Panc1 (cell line): Measurements from ENCODE around the gene TAAR6. TPM values are rescaled to one million over a fixed set of nuclear protein-coding genes. Genes with fewer than 3 reads are reported as not detected.
"Not testable (repeated sequence)": the region's sequence is repeated elsewhere in the genome, so short reads cannot be mapped to it uniquely, and the experiment has no call there.

Experiments used
- ATAC-seq: fragments of 200-7000 bp; cut with Tn5 transposase; 2 replicates; pipeline ENCODE4 v1.9.1; 2020; ENCODE audit warnings: mild to moderate bottlenecking, moderate library complexity
- BruUV-seq: library from RNA; stranded (reverse); fragments of 400-500 nt; replicated peaks from 2 replicates; lab custom pipeline; 2021; lab: Mats Ljungman, UMichigan
- CTCF ChIA-PET: fragments of 300-600 bp; sonication (Branson Sonifier 250); formaldehyde crosslinking; loops from one replicate; lab custom pipeline; 2022; ENCODE audit warnings: antibody characterized with exemption; lab: Charles Lee
- POLR2A ChIA-PET: fragments of 300-600 bp; sonication (Branson Sonifier 250); formaldehyde crosslinking; loops from one replicate; lab custom pipeline; 2022; ENCODE audit warnings: antibody characterized with exemption; lab: Charles Lee
- DNase-seq: peaks from one replicate; pipeline ENCODE4 v3.0.0-alpha.2; 2010; ENCODE audit warnings: low read depth, low spot score
- H3K27ac ChIP-seq: 2 replicates; pipeline ENCODE4 v1.5.1; 2011; ENCODE audit warnings: mild to moderate bottlenecking, low read length, inconsistent platforms
- H3K27me3 ChIP-seq: fragments of 200-500 bp; sonication (Bioruptor generic); 2 replicates; pipeline ENCODE4 v1.6.0; 2014; ENCODE audit warnings: low read length, inconsistent platforms; ENCODE audit not compliant: control insufficient read depth, insufficient read depth
- H3K36me3 ChIP-seq: fragments of 200-500 bp; sonication (Bioruptor generic); 2 replicates; pipeline ENCODE4 v1.5.1; 2014; ENCODE audit warnings: inconsistent platforms, mild to moderate bottlenecking, low read length, moderate library complexity; ENCODE audit not compliant: control insufficient read depth, insufficient read depth
- H3K4me1 ChIP-seq: 2 replicates; pipeline ENCODE4 v1.5.1; 2011; ENCODE audit warnings: inconsistent platforms, mild to moderate bottlenecking, low read length, moderate library complexity; ENCODE audit not compliant: control insufficient read depth, insufficient read depth
- H3K4me3 ChIP-seq, 2 experiments: 2 replicates each; pipeline ENCODE4 v1.5.1; 2011 to 2012; ENCODE audit warnings: low read depth in 2 of 2, low read length in 2 of 2, mild to moderate bottlenecking in 2 of 2, inconsistent platforms in 1 of 2, moderate library complexity in 1 of 2
- H3K9me3 ChIP-seq: fragments of 200-500 bp; sonication (Bioruptor generic); 2 replicates; pipeline ENCODE4 v1.5.1; 2014; ENCODE audit warnings: low read depth, mild to moderate bottlenecking, inconsistent platforms, low read length, moderate library complexity; ENCODE audit not compliant: control insufficient read depth, insufficient read depth
- POLR2AphosphoS5 ChIP-seq: IDR thresholded peaks from 2 replicates; pipeline ENCODE4 v1.6.1; 2012; ENCODE audit warnings: mild to moderate bottlenecking, low read depth, low read length, moderate library complexity
- SIN3A ChIP-seq: IDR thresholded peaks from 2 replicates; pipeline ENCODE4 v1.6.1; 2012; ENCODE audit warnings: low read depth, mild to moderate bottlenecking, low read length, moderate library complexity, borderline replicate concordance; ENCODE audit not compliant: insufficient read depth
- TCF7L2 ChIP-seq: IDR thresholded peaks from 2 replicates; pipeline ENCODE4 v1.6.1; 2011; ENCODE audit warnings: mild to moderate bottlenecking, low read depth, low read length, inconsistent platforms
- in situ Hi-C: cut with HindIII; loops from 2 replicates; pipeline ENCODE4 v1.10.0; 2016; ENCODE audit warnings: low sequenced_read_pairs, low pct_unique_long_range_greater_than_20kb
- intact Hi-C: fragments of 100-400 bp; cut with micrococcal nuclease; formaldehyde crosslinking; loops from one replicate; pipeline ENCODE4 v1.10.0; 2022; ENCODE audit not compliant: unreplicated experiment
- total RNA-seq: library from RNA; stranded (reverse); gene quantifications from one replicate; pipeline ENCODE4 v1.2.1, GENCODE V29; 2021; ENCODE audit not compliant: unreplicated experiment
- TF ChIP-seq, protein P1 (sequence below), 2 experiments: IDR thresholded peaks; 2 replicates each; pipeline ENCODE4 v1.6.1; 2011 to 2012; ENCODE audit warnings: low read depth in 2 of 2, control low read depth in 1 of 2, low read length in 1 of 2, mild to moderate bottlenecking in 1 of 2, moderate library complexity in 1 of 2; ENCODE audit not compliant: insufficient read depth in 1 of 2
- TF ChIP-seq, protein P2 (sequence below): fragments of 450-650 bp; IDR thresholded peaks from 2 replicates; pipeline ENCODE4 v1.5.1; 2017; ENCODE audit warnings: mild to moderate bottlenecking

Gene TAAR6
- total RNA-seq, 1 experiment from 2014 or later = not detected

DNA sequence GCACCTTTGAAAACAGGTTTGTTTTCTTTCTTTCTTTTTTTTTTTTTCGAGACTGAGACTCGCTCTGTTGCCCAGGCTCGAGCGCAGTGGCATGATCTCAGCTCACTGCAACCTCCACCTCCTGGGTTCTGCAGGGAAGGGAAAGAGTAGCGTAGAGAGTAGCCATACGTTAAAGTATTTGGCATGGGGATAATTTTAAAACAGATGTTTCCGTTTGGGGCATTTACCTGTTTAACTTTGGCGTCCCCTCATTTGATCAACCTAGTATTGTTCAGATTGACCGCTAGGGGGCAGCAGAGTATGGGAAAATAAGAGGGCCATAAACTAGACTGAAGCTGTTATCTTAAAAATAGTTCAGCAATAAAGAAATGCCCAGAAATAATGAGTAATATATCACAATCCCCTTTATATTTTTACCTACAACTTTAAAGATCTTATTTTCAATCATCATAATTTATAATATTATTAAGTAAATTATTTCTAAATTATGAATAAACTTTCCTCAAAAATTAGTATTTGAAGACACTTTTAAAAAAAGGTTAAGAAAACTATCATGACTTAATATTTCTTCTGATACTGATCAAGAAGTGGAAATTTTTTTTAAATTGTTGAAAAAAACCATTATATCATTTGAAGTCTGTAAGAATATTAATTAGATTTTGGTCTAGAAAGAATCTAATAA lies 39.7 kb upstream of the TAAR6 start:
- no TSS peak for BruUV-seq
- H3K4me1 ChIP-seq = peaks cover 10% of the 10 kb centered on the region
- intact Hi-C loops = loop anchor here (5.0 to 10.0 kb wide), 4 partner anchors 134 to 267 kb away; partner anchors contain the start of genes SLC18B1 and VNN1
- no peaks in the 10 kb centered on the region for H3K36me3 ChIP-seq
- TF ChIP-seq SIN3A (no peak), TCF7L2 (no peak), POLR2AphosphoS5 (no peak)
- TF ChIP-seq, protein P1, sequence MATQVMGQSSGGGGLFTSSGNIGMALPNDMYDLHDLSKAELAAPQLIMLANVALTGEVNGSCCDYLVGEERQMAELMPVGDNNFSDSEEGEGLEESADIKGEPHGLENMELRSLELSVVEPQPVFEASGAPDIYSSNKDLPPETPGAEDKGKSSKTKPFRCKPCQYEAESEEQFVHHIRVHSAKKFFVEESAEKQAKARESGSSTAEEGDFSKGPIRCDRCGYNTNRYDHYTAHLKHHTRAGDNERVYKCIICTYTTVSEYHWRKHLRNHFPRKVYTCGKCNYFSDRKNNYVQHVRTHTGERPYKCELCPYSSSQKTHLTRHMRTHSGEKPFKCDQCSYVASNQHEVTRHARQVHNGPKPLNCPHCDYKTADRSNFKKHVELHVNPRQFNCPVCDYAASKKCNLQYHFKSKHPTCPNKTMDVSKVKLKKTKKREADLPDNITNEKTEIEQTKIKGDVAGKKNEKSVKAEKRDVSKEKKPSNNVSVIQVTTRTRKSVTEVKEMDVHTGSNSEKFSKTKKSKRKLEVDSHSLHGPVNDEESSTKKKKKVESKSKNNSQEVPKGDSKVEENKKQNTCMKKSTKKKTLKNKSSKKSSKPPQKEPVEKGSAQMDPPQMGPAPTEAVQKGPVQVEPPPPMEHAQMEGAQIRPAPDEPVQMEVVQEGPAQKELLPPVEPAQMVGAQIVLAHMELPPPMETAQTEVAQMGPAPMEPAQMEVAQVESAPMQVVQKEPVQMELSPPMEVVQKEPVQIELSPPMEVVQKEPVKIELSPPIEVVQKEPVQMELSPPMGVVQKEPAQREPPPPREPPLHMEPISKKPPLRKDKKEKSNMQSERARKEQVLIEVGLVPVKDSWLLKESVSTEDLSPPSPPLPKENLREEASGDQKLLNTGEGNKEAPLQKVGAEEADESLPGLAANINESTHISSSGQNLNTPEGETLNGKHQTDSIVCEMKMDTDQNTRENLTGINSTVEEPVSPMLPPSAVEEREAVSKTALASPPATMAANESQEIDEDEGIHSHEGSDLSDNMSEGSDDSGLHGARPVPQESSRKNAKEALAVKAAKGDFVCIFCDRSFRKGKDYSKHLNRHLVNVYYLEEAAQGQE (IDR thresholded peaks at IDR 0.05; ENCODE audit: insufficient read depth in 1 of 2, low read depth in 2 of 2, low read length in 1 of 2) = no peak
- TF ChIP-seq, protein P2, sequence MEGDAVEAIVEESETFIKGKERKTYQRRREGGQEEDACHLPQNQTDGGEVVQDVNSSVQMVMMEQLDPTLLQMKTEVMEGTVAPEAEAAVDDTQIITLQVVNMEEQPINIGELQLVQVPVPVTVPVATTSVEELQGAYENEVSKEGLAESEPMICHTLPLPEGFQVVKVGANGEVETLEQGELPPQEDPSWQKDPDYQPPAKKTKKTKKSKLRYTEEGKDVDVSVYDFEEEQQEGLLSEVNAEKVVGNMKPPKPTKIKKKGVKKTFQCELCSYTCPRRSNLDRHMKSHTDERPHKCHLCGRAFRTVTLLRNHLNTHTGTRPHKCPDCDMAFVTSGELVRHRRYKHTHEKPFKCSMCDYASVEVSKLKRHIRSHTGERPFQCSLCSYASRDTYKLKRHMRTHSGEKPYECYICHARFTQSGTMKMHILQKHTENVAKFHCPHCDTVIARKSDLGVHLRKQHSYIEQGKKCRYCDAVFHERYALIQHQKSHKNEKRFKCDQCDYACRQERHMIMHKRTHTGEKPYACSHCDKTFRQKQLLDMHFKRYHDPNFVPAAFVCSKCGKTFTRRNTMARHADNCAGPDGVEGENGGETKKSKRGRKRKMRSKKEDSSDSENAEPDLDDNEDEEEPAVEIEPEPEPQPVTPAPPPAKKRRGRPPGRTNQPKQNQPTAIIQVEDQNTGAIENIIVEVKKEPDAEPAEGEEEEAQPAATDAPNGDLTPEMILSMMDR = peak; percentile 81
- no peaks in the 10 kb centered on the region for H3K27me3 ChIP-seq
- peak; percentile 88 for ATAC-seq
- POLR2A ChIA-PET = no interaction called here
- DNase-seq = peak; percentile 32
- no peaks in the 10 kb centered on the region for H3K9me3 ChIP-seq
- H3K4me3 ChIP-seq = peak overlapping the region; percentile 15 to 34; a peak in 3 of 4 replicates
- H3K27ac ChIP-seq = no peak overlapping the region
- CTCF ChIA-PET = interaction anchor here (0.6 to 1.0 kb wide), 5 partner anchors 185 to 843 kb away, joined by 3 to 7 read pairs (median 4); partner anchors contain the start of gene SLC18B1
- in situ Hi-C loops = no loop called here

DNA sequence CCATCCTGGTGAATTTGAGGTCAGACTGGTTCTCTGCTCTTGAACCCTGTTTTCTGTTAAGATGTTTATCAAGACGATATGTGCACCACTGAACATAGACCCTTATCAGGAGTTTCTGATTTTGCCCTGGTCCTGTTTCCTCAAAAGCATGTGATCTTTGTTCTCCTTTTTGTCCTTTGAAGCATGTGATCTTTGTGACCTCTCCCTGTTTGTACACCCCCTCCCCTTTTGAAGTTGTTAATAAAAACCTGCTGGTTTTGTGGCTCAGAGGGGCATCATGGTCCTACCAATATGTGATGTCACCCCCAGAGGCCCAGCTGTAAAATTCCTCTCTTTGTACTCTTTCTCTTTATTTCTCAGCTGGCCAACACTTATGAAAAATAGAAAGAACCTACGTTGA lies 35.6 kb upstream of the TAAR6 start:
- H3K27me3 ChIP-seq, H3K4me3 ChIP-seq, H3K9me3 ChIP-seq, H3K27ac ChIP-seq, H3K36me3 ChIP-seq, ATAC-seq, H3K4me1 ChIP-seq, BruUV-seq, in situ Hi-C loops, CTCF ChIA-PET, DNase-seq, POLR2A ChIA-PET: not testable (repeated sequence)
- intact Hi-C loops = loop anchor here (5.0 to 10.0 kb wide), 4 partner anchors 130 to 263 kb away; partner anchors contain the start of genes SLC18B1 and VNN1

DNA sequence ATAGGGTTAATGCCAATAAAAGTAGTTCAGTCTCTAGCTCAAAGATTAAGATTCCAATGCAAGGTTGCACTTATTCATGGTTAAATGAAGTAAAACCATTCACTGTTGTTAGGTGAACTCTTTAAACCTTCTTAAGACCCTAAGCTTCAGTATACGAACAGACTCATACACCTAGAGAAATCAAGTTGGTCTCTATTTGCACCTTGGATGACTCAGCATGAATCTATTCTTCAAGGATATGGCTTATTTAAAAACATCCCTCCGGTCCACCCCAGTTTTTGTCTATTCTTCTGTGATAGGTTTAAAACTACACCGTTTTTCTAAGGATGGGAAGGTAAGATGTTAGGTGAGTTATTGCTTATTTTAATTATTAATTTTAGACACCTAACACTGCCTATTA lies 33.0 kb upstream of the TAAR6 start:
- no TSS peak for BruUV-seq
- H3K4me1 ChIP-seq = no peaks in the 10 kb centered on the region
- H3K27ac ChIP-seq = no peak overlapping the region
- CTCF ChIA-PET = no interaction called here
- DNase-seq (no peak), ATAC-seq (no peak)
- no peak overlapping the region for H3K4me3 ChIP-seq
- H3K9me3 ChIP-seq = no peaks in the 10 kb centered on the region
- POLR2A ChIA-PET = no interaction called here
- in situ Hi-C loops (no loop called here), intact Hi-C loops (loop anchor here (10.0 kb wide), 1 partner anchor 128 kb away; no protein-coding TSS in a partner anchor)
- TF ChIP-seq, protein P1 (IDR thresholded peaks at IDR 0.05; ENCODE audit: insufficient read depth in 1 of 2, low read depth in 2 of 2, low read length in 1 of 2) = no peak
- no peak for TF ChIP-seq SIN3A
- TF ChIP-seq, protein P2 = no peak
- TF ChIP-seq TCF7L2 = no peak
- TF ChIP-seq POLR2AphosphoS5 = no peak
- no peaks in the 10 kb centered on the region for H3K36me3 ChIP-seq
- peaks cover 11% of the 10 kb centered on the region; the same call in 1 of the 2 replicates for H3K27me3 ChIP-seq
